ENCODE data around the gene TUFT1. TPM values are rescaled to one million over a fixed set of nuclear protein-coding genes. Genes with fewer than 3 reads are reported as not detected.

Gene TUFT1
- total and polyA plus RNA-seq, 2 of the 13 experiments (the other 11 are each of a cell fraction or from before 2014, with no cell fraction given), result 6.4 to 7.3 TPM

GRCh38 chr1:151611832-151612500 lies 71.9 kb downstream of the TUFT1 start, which contains the start of gene SNX27 (continued):
- TF ChIP-seq SP5 (CRISPR knock-in tag; IDR thresholded peaks at IDR 0.05; ENCODE audit: borderline replicate concordance, low read depth) (no peak; the same call in 1 of the 2 replicates), ZBTB7A (CRISPR knock-in tag; IDR thresholded peaks at IDR 0.05) (peak; percentile 80; the same call in 1 of the 2 replicates), AGO1 (IDR thresholded peaks at IDR 0.05; ENCODE audit: low read depth, low read length, poor library complexity, severe bottlenecking) (no peak), RNF219 (CRISPR knock-in tag; IDR thresholded peaks at IDR 0.05) (no peak), UBTF (CRISPR knock-in tag; IDR thresholded peaks at IDR 0.05) (peak; percentile 71; the same call in 1 of the 2 replicates), TAF1 (CRISPR knock-in tag; IDR thresholded peaks at IDR 0.05) (peak; percentile 74), ZNF18 (CRISPR knock-in tag; IDR thresholded peaks at IDR 0.05; ENCODE audit: insufficient replicate concordance) (no peak), MATR3 (CRISPR knock-in tag; IDR thresholded peaks at IDR 0.05) (no peak), BRF2 (CRISPR knock-in tag; IDR thresholded peaks at IDR 0.05) (no peak), ETS1 (CRISPR knock-in tag; IDR thresholded peaks at IDR 0.05) (no peak), BCL6 (CRISPR knock-in tag; IDR thresholded peaks at IDR 0.05) (no peak), ZNF704 (CRISPR knock-in tag; IDR thresholded peaks at IDR 0.05; ENCODE audit: borderline replicate concordance) (no peak), ISL2 (CRISPR knock-in tag; IDR thresholded peaks at IDR 0.05) (no peak), ATF7 (IDR thresholded peaks at IDR 0.05) (no peak), ATF7 (CRISPR knock-in tag; IDR thresholded peaks at IDR 0.05) (no peak), ZNF619 (CRISPR knock-in tag; IDR thresholded peaks at IDR 0.05) (no peak), IRF2 (CRISPR knock-in tag; IDR thresholded peaks at IDR 0.05) (peak; percentile 76; the same call in 1 of the 2 replicates), ZBTB2 (CRISPR knock-in tag; IDR thresholded peaks at IDR 0.05; ENCODE audit: low read depth) (peak; percentile 82; the same call in 1 of the 2 replicates)
